GM12865 (cell line): Measurements from ENCODE around the gene INPP5A.

Source experiments
- DNase-seq: peaks from one replicate; pipeline ENCODE4 v3.0.0; 2010; ENCODE audit warnings: low read depth
- H3K4me3 ChIP-seq: 2 replicates; pipeline ENCODE4 v1.5.1; 2011; ENCODE audit warnings: mild to moderate bottlenecking, low read depth, low read length, control low read depth
- TF ChIP-seq, protein P1 (sequence below): IDR thresholded peaks from 2 replicates; pipeline ENCODE4 v1.5.1; 2011; ENCODE audit warnings: low read length, control low read depth, low read depth, inconsistent platforms; ENCODE audit not compliant: insufficient read depth; ENCODE audit errors: missing control alignments

INPP5A gene

DNA sequence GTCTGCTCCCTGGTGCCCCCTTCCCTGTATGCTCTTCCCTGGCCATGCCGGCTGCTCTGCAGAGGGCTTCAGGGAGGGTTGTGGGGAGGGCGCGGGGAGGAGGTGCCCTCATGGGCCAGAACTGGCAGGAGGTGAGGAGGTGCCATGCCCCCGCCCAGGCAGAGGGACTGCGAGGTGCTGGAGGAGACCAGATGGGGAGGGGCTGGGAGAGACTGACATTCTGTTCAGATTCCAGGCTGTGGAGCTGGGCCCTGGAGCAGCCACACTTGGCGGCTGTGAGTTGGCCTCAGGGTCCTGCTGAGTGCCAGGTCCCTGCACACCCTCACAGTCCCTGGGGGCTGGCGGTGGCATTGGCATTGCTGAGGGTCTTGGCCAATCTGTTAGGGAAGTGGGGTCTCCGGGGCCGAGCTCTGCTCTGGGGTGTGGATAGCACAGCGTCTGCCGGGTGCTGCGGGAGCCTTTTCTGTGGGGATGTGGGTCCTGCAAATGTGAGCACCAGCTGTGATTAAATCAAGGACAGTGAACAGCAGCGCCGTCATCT is 25.4 kb downstream of the INPP5A start:
- H3K4me3 ChIP-seq = no peak overlapping the region
- DNase-seq = no peak
- TF ChIP-seq, protein P1, sequence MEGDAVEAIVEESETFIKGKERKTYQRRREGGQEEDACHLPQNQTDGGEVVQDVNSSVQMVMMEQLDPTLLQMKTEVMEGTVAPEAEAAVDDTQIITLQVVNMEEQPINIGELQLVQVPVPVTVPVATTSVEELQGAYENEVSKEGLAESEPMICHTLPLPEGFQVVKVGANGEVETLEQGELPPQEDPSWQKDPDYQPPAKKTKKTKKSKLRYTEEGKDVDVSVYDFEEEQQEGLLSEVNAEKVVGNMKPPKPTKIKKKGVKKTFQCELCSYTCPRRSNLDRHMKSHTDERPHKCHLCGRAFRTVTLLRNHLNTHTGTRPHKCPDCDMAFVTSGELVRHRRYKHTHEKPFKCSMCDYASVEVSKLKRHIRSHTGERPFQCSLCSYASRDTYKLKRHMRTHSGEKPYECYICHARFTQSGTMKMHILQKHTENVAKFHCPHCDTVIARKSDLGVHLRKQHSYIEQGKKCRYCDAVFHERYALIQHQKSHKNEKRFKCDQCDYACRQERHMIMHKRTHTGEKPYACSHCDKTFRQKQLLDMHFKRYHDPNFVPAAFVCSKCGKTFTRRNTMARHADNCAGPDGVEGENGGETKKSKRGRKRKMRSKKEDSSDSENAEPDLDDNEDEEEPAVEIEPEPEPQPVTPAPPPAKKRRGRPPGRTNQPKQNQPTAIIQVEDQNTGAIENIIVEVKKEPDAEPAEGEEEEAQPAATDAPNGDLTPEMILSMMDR = no peak

DNA sequence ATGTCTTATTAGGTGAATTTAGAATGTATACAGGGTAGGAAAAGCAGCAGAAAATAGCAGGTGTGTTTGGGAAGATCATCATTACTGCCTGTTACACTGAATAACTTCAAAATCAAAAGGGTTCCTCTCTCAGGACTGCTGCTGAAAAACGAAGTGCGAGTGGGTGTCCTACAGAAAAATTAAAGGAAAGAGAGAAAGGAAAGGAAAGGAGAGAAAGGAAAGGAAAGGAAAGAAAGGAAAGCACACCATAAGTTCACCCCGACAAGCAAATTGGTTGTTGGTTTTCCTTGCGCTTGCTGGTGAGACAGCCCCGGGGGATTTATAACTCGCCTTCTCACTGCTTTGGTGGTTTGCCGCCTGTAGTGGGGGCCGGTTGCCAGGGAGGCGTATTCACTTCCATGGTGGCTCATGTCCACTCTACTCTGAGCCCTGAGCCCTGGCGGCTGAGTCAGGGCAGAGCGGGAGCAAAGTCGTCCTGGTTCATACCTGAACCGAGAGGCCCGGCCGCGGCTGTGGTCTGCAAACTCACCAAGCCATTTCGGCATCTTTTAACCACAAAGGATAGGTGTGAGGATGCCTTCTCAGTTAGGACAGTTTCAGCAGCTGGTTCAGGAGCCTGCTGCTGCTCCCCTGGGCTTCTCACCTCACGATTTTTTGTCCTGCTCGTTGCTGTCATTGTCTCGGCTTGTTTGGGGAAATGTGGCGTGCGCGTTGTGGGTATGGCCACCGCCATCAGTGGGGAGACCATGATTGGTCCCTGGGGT is 26.1 kb downstream of the INPP5A start:
- H3K4me3 ChIP-seq = no peak overlapping the region
- TF ChIP-seq, protein P1 = no peak
- peak; percentile 91 for DNase-seq

DNA sequence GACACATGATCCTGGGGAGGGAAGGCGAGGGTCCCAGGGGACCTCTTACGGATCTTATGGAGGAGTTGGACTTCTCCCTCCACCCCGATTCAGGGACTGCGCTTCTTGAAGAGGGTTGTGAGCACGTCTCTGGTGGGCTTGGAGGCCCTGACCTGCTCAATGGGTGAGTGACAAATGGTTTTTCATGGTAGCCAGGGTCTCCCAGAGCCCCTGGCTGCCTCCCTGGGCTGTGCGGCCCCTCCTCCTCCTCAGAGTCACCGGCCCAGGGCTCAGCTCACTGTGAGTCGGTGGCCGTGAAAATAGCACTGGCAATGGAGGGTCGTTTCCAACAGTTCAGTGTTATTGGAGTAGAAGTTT is 26.6 kb downstream of the INPP5A start:
- no peak overlapping the region for H3K4me3 ChIP-seq
- DNase-seq = no peak
- TF ChIP-seq, protein P1 = no peak

DNA sequence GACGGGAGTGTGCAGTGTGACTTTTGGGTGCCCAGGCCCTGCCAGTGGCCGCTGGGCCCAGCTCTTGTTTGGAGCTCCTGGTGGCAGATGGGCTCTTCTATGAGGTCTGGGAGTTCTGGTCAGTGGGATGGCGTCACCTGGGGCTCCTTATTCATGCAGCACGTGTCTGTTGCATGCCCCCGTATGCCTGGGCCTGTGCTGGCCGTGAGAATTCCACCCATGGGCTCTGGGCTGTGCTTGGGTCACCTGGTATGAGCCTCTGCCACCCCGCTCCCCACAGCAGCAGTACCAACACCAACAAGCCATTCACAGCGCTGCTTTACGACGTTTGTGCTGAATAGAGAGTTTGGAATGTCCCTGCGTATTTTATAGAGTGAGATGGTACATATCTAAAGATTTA is 27.1 kb downstream of the INPP5A start:
- H3K4me3 ChIP-seq = no peak overlapping the region
- TF ChIP-seq, protein P1 = no peak
- no peak for DNase-seq

DNA sequence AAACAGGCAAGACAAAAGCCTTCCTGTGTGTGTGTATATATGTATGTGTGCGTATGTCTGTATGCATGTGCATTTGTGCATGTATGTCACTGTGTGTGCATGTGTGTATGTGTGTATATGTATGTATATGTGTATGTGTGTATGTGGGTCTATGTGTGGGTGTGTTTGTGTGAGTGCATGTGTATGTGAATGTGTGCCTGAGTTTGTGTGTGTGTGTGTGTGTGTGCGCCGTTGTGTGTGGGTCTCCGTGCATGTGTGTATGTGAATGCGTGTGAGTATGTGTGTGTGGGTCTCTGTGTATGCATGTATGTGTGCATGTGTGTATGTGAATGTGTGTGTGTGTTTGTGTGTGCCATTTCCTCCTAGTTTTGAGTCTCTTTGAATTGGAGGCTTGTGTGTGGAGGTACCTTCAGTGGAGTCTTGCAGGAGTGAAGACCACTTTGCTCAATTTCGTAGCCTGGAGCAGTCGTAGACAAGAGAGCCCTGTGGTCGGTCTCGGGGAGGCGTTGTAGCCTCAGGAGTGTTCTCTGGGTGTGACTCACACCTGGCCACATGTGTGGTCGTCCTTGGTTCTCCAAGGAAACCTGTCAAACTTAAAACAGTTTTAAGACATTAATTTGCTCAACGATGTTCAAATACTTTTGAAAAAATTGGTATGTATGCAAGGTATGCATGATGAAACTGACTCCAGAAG is 28.1 kb downstream of the INPP5A start:
- no peak for DNase-seq
- H3K4me3 ChIP-seq = no peak overlapping the region
- TF ChIP-seq, protein P1 = no peak

DNA sequence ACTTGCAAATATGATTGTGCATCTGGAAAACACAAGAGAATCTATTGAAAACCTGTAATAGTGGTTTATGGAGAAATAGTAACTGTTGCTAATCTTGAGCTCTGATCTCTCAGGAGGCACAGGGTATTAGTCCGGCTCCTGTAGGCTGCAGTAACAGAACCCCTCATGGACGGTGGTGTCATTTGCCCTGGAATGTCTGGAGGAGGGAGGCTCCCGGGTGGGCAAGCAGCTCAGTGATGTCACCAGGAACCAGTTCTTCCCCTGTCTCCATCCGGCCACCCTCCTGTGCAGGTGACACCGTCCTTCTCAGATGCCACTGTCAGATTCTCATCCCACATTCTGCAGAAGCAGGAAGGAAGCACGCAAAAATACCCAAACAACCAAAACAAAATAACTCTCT is 29.3 kb downstream of the INPP5A start:
- TF ChIP-seq, protein P1 = no peak
- no peak for DNase-seq
- H3K4me3 ChIP-seq = no peak overlapping the region

DNA sequence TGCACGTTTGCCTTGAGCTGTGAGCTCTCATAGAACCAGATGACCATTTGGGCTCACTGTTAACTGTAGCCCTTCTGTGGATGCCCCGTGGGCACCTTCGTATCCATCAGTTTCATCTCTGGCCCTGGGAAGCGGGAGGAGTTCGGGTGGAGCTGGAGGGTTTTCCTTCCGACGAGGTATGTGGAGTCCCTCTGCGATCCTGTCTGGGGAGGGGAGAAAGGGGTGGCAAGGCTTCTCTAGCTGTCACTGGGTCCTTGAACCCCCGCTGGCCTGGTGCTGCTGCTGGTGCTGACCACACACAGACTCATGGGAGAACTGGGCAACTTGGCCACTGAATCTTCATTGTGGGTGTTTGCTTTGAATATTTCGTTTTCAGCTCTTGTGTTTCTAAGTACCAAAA is 32.7 kb downstream of the INPP5A start:
- no peak overlapping the region for H3K4me3 ChIP-seq
- TF ChIP-seq, protein P1 = no peak

More for the DNA sequence above, 32.7 kb downstream of the INPP5A start:
- DNase-seq = no peak
